HL-60 (cell line): ENCODE data around the gene MAF.

Experiments
- DNase-seq, 2 experiments: peaks; one replicate each; pipeline ENCODE4 v3.0.0-alpha.2; 2010 to 2020; ENCODE audit warnings: low read depth in 1 of 2, low spot score in 1 of 2
- H3K27ac ChIP-seq: fragments of 250-450 bp; sonication (Bioruptor Pico); replicated peaks from 2 replicates; pipeline ENCODE4 v1.5.1; 2020; ENCODE audit warnings: mild to moderate bottlenecking, moderate library complexity
- H3K27me3 ChIP-seq: fragments of 250-450 bp; sonication (Bioruptor Pico); 2 replicates; pipeline ENCODE4 v1.5.1; 2021; ENCODE audit warnings: mild to moderate bottlenecking, moderate library complexity; ENCODE audit not compliant: insufficient read depth, poor library complexity, severe bottlenecking
- H3K4me3 ChIP-seq: replicated peaks from 2 replicates; pipeline ENCODE4 v1.5.1; 2011; ENCODE audit warnings: mild to moderate bottlenecking, control low read depth, low read length; ENCODE audit not compliant: insufficient read depth
- GABPA ChIP-seq: IDR thresholded peaks from 2 replicates; pipeline ENCODE4 v1.6.1; 2012; ENCODE audit warnings: low read depth
- POLR2AphosphoS5 ChIP-seq: IDR thresholded peaks from 2 replicates; pipeline ENCODE4 v1.6.1; 2012; ENCODE audit warnings: low read depth
- SPI1 ChIP-seq: IDR thresholded peaks from 2 replicates; pipeline ENCODE4 v1.6.1; 2012; ENCODE audit warnings: low read depth, mild to moderate bottlenecking, borderline replicate concordance
- TF ChIP-seq, protein P1 (sequence below): IDR thresholded peaks from one replicate; pipeline ENCODE4 v1.5.1; 2011; ENCODE audit warnings: low read length, control low read depth, inconsistent platforms; ENCODE audit not compliant: insufficient read depth
- TF ChIP-seq, protein P2 (sequence below): IDR thresholded peaks from 2 replicates; pipeline ENCODE4 v1.6.1; 2012; ENCODE audit warnings: low read depth; ENCODE audit not compliant: insufficient replicate concordance

The MAF gene

GRCh38 chr16:79635488-79635887 lies 35.0 kb upstream of the MAF start:
- no peak for DNase-seq
- H3K27ac ChIP-seq = no peak overlapping the region
- H3K27me3 ChIP-seq = no peaks in the 10 kb centered on the region
- TF ChIP-seq GABPA (no peak), POLR2AphosphoS5 (no peak), SPI1 (no peak)
- TF ChIP-seq, protein P1, sequence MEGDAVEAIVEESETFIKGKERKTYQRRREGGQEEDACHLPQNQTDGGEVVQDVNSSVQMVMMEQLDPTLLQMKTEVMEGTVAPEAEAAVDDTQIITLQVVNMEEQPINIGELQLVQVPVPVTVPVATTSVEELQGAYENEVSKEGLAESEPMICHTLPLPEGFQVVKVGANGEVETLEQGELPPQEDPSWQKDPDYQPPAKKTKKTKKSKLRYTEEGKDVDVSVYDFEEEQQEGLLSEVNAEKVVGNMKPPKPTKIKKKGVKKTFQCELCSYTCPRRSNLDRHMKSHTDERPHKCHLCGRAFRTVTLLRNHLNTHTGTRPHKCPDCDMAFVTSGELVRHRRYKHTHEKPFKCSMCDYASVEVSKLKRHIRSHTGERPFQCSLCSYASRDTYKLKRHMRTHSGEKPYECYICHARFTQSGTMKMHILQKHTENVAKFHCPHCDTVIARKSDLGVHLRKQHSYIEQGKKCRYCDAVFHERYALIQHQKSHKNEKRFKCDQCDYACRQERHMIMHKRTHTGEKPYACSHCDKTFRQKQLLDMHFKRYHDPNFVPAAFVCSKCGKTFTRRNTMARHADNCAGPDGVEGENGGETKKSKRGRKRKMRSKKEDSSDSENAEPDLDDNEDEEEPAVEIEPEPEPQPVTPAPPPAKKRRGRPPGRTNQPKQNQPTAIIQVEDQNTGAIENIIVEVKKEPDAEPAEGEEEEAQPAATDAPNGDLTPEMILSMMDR = no peak
- TF ChIP-seq, protein P2, sequence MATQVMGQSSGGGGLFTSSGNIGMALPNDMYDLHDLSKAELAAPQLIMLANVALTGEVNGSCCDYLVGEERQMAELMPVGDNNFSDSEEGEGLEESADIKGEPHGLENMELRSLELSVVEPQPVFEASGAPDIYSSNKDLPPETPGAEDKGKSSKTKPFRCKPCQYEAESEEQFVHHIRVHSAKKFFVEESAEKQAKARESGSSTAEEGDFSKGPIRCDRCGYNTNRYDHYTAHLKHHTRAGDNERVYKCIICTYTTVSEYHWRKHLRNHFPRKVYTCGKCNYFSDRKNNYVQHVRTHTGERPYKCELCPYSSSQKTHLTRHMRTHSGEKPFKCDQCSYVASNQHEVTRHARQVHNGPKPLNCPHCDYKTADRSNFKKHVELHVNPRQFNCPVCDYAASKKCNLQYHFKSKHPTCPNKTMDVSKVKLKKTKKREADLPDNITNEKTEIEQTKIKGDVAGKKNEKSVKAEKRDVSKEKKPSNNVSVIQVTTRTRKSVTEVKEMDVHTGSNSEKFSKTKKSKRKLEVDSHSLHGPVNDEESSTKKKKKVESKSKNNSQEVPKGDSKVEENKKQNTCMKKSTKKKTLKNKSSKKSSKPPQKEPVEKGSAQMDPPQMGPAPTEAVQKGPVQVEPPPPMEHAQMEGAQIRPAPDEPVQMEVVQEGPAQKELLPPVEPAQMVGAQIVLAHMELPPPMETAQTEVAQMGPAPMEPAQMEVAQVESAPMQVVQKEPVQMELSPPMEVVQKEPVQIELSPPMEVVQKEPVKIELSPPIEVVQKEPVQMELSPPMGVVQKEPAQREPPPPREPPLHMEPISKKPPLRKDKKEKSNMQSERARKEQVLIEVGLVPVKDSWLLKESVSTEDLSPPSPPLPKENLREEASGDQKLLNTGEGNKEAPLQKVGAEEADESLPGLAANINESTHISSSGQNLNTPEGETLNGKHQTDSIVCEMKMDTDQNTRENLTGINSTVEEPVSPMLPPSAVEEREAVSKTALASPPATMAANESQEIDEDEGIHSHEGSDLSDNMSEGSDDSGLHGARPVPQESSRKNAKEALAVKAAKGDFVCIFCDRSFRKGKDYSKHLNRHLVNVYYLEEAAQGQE = no peak
- H3K4me3 ChIP-seq = no peak overlapping the region

GRCh38 chr16:79634298-79634697 lies 33.8 kb upstream of the MAF start:
- DNase-seq = no peak
- H3K4me3 ChIP-seq = no peak overlapping the region
- no peak overlapping the region for H3K27ac ChIP-seq
- no peak for TF ChIP-seq GABPA
- no peak for TF ChIP-seq SPI1
- TF ChIP-seq, protein P1 = no peak
- TF ChIP-seq, protein P2 = no peak
- TF ChIP-seq POLR2AphosphoS5 = no peak
- H3K27me3 ChIP-seq = no peaks in the 10 kb centered on the region

- TF ChIP-seq GABPA = no peak
- TF ChIP-seq, protein P1 = no peak
- TF ChIP-seq POLR2AphosphoS5 = no peak
- no peak for TF ChIP-seq SPI1
- TF ChIP-seq, protein P2 = no peak
- DNase-seq = no peak
- Histone ChIP-seq H3K27ac (no peak overlapping the region), H3K4me3 (no peak overlapping the region), H3K27me3 (no peaks in the 10 kb centered on the region)
Measured at GRCh38 chr16:79632289-79632688, 31.8 kb upstream of the MAF start.
